OCI-LY1 (cell line): ENCODE measurements around the gene NAV2.

Experiments used
- H2AFZ ChIP-seq: fragments of 200-600 bp; sonication (generic), shearing (Covaris generic); 2 replicates; pipeline ENCODE4 v1.6.0; 2014; ENCODE audit warnings: antibody characterized with exemption, mild to moderate bottlenecking, low read length
- H3F3A ChIP-seq: fragments of 200-600 bp; sonication (generic), shearing (Covaris generic); 2 replicates; pipeline ENCODE4 v1.6.0; 2014; ENCODE audit warnings: mild to moderate bottlenecking, antibody characterized with exemption, low read length, moderate library complexity; ENCODE audit not compliant: insufficient read depth
- H3K27ac ChIP-seq: fragments of 200-600 bp; sonication (generic); 2 replicates; pipeline ENCODE4 v1.5.1; 2014; ENCODE audit warnings: low read length, mixed run types, mild to moderate bottlenecking, low read depth; ENCODE audit not compliant: poor library complexity, severe bottlenecking
- H3K27me3 ChIP-seq: fragments of 200-600 bp; sonication (generic); 2 replicates; pipeline ENCODE4 v1.6.0; 2014; ENCODE audit warnings: antibody characterized with exemption, mild to moderate bottlenecking, low read length, moderate library complexity; ENCODE audit not compliant: insufficient read depth
- H3K36me3 ChIP-seq: fragments of 200-600 bp; sonication (generic); 2 replicates; pipeline ENCODE4 v1.6.1; 2014; ENCODE audit warnings: mild to moderate bottlenecking, antibody characterized with exemption, low read length, moderate library complexity, mixed read lengths; ENCODE audit not compliant: insufficient read depth
- H3K4me1 ChIP-seq: fragments of 200-600 bp; sonication (generic); 2 replicates; pipeline ENCODE4 v1.5.1; 2014; ENCODE audit warnings: mild to moderate bottlenecking, low read length, moderate library complexity; ENCODE audit not compliant: insufficient read depth, severe bottlenecking
- H3K4me2 ChIP-seq: fragments of 200-600 bp; sonication (generic), shearing (Covaris generic); 2 replicates; pipeline ENCODE4 v1.6.1; 2014; ENCODE audit warnings: low read length
- H3K4me3 ChIP-seq: fragments of 200-600 bp; sonication (generic); 2 replicates; pipeline ENCODE4 v1.5.1; 2014; ENCODE audit warnings: low read length, low read depth, mild to moderate bottlenecking, mixed read lengths; ENCODE audit not compliant: poor library complexity, severe bottlenecking
- H3K79me2 ChIP-seq: fragments of 200-600 bp; shearing (Covaris generic); 2 replicates; pipeline ENCODE4 v1.6.1; 2016; ENCODE audit warnings: mixed run types, low read length, mixed read lengths; ENCODE audit not compliant: insufficient read depth
- H3K9ac ChIP-seq: fragments of 200-600 bp; sonication (generic), shearing (Covaris generic); 2 replicates; pipeline ENCODE4 v1.6.1; 2014; ENCODE audit warnings: mild to moderate bottlenecking, low read length, mixed read lengths
- H3K9me2 ChIP-seq: fragments of 200-600 bp; sonication (generic), shearing (Covaris generic); 2 replicates; pipeline ENCODE4 v1.6.1; 2014; ENCODE audit warnings: low read depth, mild to moderate bottlenecking, low read length, mixed read lengths
- H3K9me3 ChIP-seq: fragments of 200-600 bp; shearing (Covaris generic); 2 replicates; pipeline ENCODE4 v1.6.1; 2014; ENCODE audit warnings: low read length, mixed read lengths
- H4K20me1 ChIP-seq: fragments of 200-600 bp; sonication (generic), shearing (Covaris generic); 2 replicates; pipeline ENCODE4 v1.6.0; 2016; ENCODE audit warnings: mild to moderate bottlenecking, low read length; ENCODE audit not compliant: insufficient read depth
- CTCF ChIP-seq: fragments of 200-600 bp; sonication (generic), shearing (Covaris generic); IDR thresholded peaks from 2 replicates; pipeline ENCODE4 v1.5.1; 2017; ENCODE audit warnings: mild to moderate bottlenecking, antibody characterized with exemption, low read length, moderate library complexity, mixed read lengths
- EZH2 ChIP-seq: fragments of 200-600 bp; sonication (generic), shearing (Covaris generic); IDR thresholded peaks from 2 replicates; pipeline ENCODE4 v1.8.0; 2017; ENCODE audit warnings: borderline replicate concordance, mixed run types, mild to moderate bottlenecking, antibody characterized with exemption, low read length, moderate library complexity, mixed read lengths

NAV2 gene

GRCh38 chr11:20134991-20135736, 422.5 kb downstream of the NAV2 start:
- Histone ChIP-seq H3K4me1 (no peaks in the 10 kb centered on the region), H3K4me2 (no peak overlapping the region), H3K79me2 (no peaks in the 10 kb centered on the region), H3K9ac (no peak overlapping the region), H4K20me1 (no peaks in the 10 kb centered on the region), H3K9me2 (no peaks in the 10 kb centered on the region), H3K27me3 (no peaks in the 10 kb centered on the region), H3K9me3 (no peaks in the 10 kb centered on the region), H2AFZ (no peak overlapping the region), H3K36me3 (no peaks in the 10 kb centered on the region), H3K4me3 (no peak overlapping the region), H3K27ac (no peak overlapping the region), H3F3A (no peaks in the 10 kb centered on the region)
- no peak for TF ChIP-seq EZH2
- no peak for TF ChIP-seq CTCF

- H3K9me3 ChIP-seq = no peaks in the 10 kb centered on the region
- H3K79me2 ChIP-seq = no peaks in the 10 kb centered on the region
- no peak overlapping the region for H3K4me2 ChIP-seq
- no peaks in the 10 kb centered on the region for H3K36me3 ChIP-seq
- no peak overlapping the region for H3K9ac ChIP-seq
- no peaks in the 10 kb centered on the region for H3K4me1 ChIP-seq
- H3K27ac ChIP-seq = no peak overlapping the region
- H2AFZ ChIP-seq = no peak overlapping the region
- no peaks in the 10 kb centered on the region for H3K9me2 ChIP-seq
- H3K27me3 ChIP-seq = no peaks in the 10 kb centered on the region
- TF ChIP-seq CTCF = no peak
- H4K20me1 ChIP-seq = no peaks in the 10 kb centered on the region
- H3K4me3 ChIP-seq = no peak overlapping the region
- no peaks in the 10 kb centered on the region for H3F3A ChIP-seq
Measured at GRCh38 chr11:20137637-20138036, 425.0 kb downstream of the NAV2 start.

GRCh38 chr11:20138707-20139106, 426.1 kb downstream of the NAV2 start:
- Histone ChIP-seq H2AFZ (no peak overlapping the region), H3K4me3 (no peak overlapping the region), H3K36me3 (no peaks in the 10 kb centered on the region), H3K4me1 (no peaks in the 10 kb centered on the region), H4K20me1 (no peaks in the 10 kb centered on the region), H3K9ac (no peak overlapping the region), H3K9me2 (no peaks in the 10 kb centered on the region), H3K27ac (no peak overlapping the region), H3F3A (no peaks in the 10 kb centered on the region), H3K4me2 (no peak overlapping the region), H3K9me3 (no peaks in the 10 kb centered on the region), H3K27me3 (no peaks in the 10 kb centered on the region), H3K79me2 (no peaks in the 10 kb centered on the region)
- TF ChIP-seq CTCF (no peak), EZH2 (no peak)
